A673 (cell line): ENCODE results near the gene DENND1A. TPM values are rescaled to one million over a fixed set of nuclear protein-coding genes. Genes with fewer than 3 reads are reported as not detected.

Experiments
- BruUV-seq: library from RNA; stranded (reverse); fragments of 400-500 nt; replicated peaks from 2 replicates; lab custom pipeline; 2021; lab: Mats Ljungman, UMichigan
- CTCF ChIA-PET: fragments of 300-600 bp; sonication (Branson Sonifier 250); formaldehyde crosslinking; loops from one replicate; lab custom pipeline; 2022; ENCODE audit warnings: antibody characterized with exemption; lab: Charles Lee
- POLR2A ChIA-PET: fragments of 300-600 bp; sonication (Branson Sonifier 250); formaldehyde crosslinking; loops from one replicate; lab custom pipeline; 2022; ENCODE audit warnings: antibody characterized with exemption; ENCODE audit not compliant: low non-redundant PET; lab: Charles Lee
- DNase-seq: peaks from one replicate; pipeline ENCODE4 v3.0.0-alpha.2; 2015; ENCODE audit warnings: low spot score
- H3K27ac ChIP-seq: fragments of 200-600 bp; sonication (generic); 2 replicates; pipeline ENCODE4 v1.5.1; 2016; ENCODE audit warnings: mixed run types, low read depth, mild to moderate bottlenecking, mixed read lengths, antibody characterized with exemption, low read length; ENCODE audit not compliant: poor library complexity, severe bottlenecking
- H3K27me3 ChIP-seq: fragments of 200-600 bp; sonication (generic); replicated peaks from 2 replicates; pipeline ENCODE4 v1.6.1; 2017; ENCODE audit warnings: mixed run types, low read depth, mild to moderate bottlenecking, mixed read lengths, antibody characterized with exemption, low read length; ENCODE audit not compliant: insufficient read depth, poor library complexity
- H3K36me3 ChIP-seq: fragments of 200-600 bp; sonication (generic); 2 replicates; pipeline ENCODE4 v1.6.1; 2016; ENCODE audit warnings: mixed run types, mild to moderate bottlenecking, mixed read lengths, antibody characterized with exemption, low read length; ENCODE audit not compliant: insufficient read depth, poor library complexity, severe bottlenecking
- H3K4me1 ChIP-seq: fragments of 200-600 bp; sonication (generic); 2 replicates; pipeline ENCODE4 v1.6.1; 2017; ENCODE audit warnings: mixed run types, mild to moderate bottlenecking, mixed read lengths, antibody characterized with exemption, low read length; ENCODE audit not compliant: insufficient read depth, poor library complexity, severe bottlenecking
- H3K4me3 ChIP-seq: fragments of 200-600 bp; sonication (generic); 2 replicates; pipeline ENCODE4 v1.5.1; 2016; ENCODE audit warnings: low read depth, mixed run types, mild to moderate bottlenecking, mixed read lengths, low read length; ENCODE audit not compliant: poor library complexity, severe bottlenecking
- H3K9me3 ChIP-seq: fragments of 200-600 bp; sonication (generic); 2 replicates; pipeline ENCODE4 v1.6.1; 2016; ENCODE audit warnings: mixed run types, low read depth, mild to moderate bottlenecking, mixed read lengths, antibody characterized with exemption, low read length; ENCODE audit not compliant: poor library complexity, severe bottlenecking
- CTCF ChIP-seq: fragments of 300-800, 200-600 bp; sonication (generic); conservative IDR thresholded peaks from 2 replicates; pipeline ENCODE4 v1.5.1; 2017; ENCODE audit warnings: low read depth, mild to moderate bottlenecking, antibody characterized with exemption, low read length, moderate library complexity, mixed read lengths
- EZH2 ChIP-seq: fragments of 200-600 bp; sonication (generic); IDR thresholded peaks from 2 replicates; pipeline ENCODE4 v1.6.1; 2017; ENCODE audit warnings: borderline replicate concordance, low read depth, mild to moderate bottlenecking, mixed read lengths, antibody characterized with exemption, low read length; ENCODE audit not compliant: poor library complexity, severe bottlenecking
- intact Hi-C: fragments of 100-400 bp; cut with micrococcal nuclease; formaldehyde crosslinking; loops from one replicate; pipeline ENCODE4 v1.10.0; 2022; ENCODE audit not compliant: unreplicated experiment
- total RNA-seq: library from RNA; stranded (reverse); gene quantifications from 2 replicates; pipeline ENCODE4 v1.2.3, GENCODE V29; 2021

Gene DENND1A
- total RNA-seq, 1 experiment from 2014 or later = 12.0 TPM

- peaks cover 23% of the 10 kb centered on the region for H3K9me3 ChIP-seq
- no peaks in the 10 kb centered on the region for H3K4me1 ChIP-seq
- DNase-seq = peak; percentile 15
- H3K27ac ChIP-seq = no peak overlapping the region
- no peaks in the 10 kb centered on the region for H3K36me3 ChIP-seq
- TF ChIP-seq CTCF (no peak), EZH2 (no peak)
- no TSS peak for BruUV-seq
- intact Hi-C loops = no loop called here
- no peak overlapping the region for H3K4me3 ChIP-seq
- ChIA-PET POLR2A (no interaction called here), CTCF (no interaction called here)
- peaks cover 5% of the 10 kb centered on the region for H3K27me3 ChIP-seq
Observed at GRCh38 chr9:123825342-123826060, 104.4 kb downstream of the DENND1A start.

- BruUV-seq = no TSS peak
- Histone ChIP-seq H3K9me3 (peaks cover 12% of the 10 kb centered on the region), H3K4me1 (no peaks in the 10 kb centered on the region), H3K4me3 (no peak overlapping the region), H3K36me3 (no peaks in the 10 kb centered on the region), H3K27ac (no peak overlapping the region), H3K27me3 (peaks cover 5% of the 10 kb centered on the region)
- ChIA-PET POLR2A (no interaction called here), CTCF (no interaction called here)
- intact Hi-C loops = no loop called here
- TF ChIP-seq EZH2 = no peak
- TF ChIP-seq CTCF = no peak
- DNase-seq = no peak
Observed at GRCh38 chr9:123823194-123823947, 106.6 kb downstream of the DENND1A start.

DNA sequence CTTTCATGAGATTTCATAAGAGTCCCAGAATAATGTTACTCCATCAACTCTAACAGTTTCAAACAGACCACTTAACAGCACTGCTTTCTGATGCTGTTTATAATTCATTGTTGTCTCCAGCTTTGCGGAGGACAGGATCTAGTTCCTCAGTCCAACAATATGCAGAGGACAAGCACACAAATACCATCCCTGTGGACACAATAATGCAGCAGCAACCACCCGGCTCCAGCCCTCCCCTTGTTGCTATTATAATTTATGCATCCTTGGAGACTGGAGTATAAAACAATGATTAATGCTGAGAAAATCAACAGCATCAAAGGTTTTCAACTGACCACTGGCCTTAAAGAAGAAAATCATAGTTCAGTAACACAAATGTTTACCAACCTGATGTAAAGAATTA is 108.3 kb downstream of the DENND1A start:
- H3K27ac ChIP-seq = no peak overlapping the region
- no peaks in the 10 kb centered on the region for H3K36me3 ChIP-seq
- CTCF ChIA-PET = no interaction called here
- peaks cover 5% of the 10 kb centered on the region for H3K27me3 ChIP-seq
- no peak overlapping the region for H3K4me3 ChIP-seq
- intact Hi-C loops = no loop called here
- BruUV-seq = no TSS peak
- H3K9me3 ChIP-seq = no peaks in the 10 kb centered on the region
- DNase-seq = no peak
- POLR2A ChIA-PET = no interaction called here
- H3K4me1 ChIP-seq = no peaks in the 10 kb centered on the region
- TF ChIP-seq CTCF = no peak
- no peak for TF ChIP-seq EZH2
